ENCODE results near the gene TPTE.
"Not testable (repeated sequence)": the region's sequence is repeated elsewhere in the genome, so short reads cannot be mapped to it uniquely, and the experiment has no call there.

TPTE gene

GRCh38 chr21:10521091-10521598 lies at the start of gene TPTE:
TSS of gene TPTE (plus strand) at chr21:10521583. CDS start at chr21:10538724, 17,141 bp downstream.
- DNase-seq (ENCODE audit: low spot score) = no peak
- TF ChIP-seq CTCF (IDR thresholded peaks at IDR 0.05; ENCODE audit: extremely low read depth, missing control alignments) = no peak

GRCh38 chr21:10471999-10472398 lies 49.4 kb upstream of the TPTE start:
- DNase-seq (ENCODE audit: low spot score) = not testable (repeated sequence)

- DNase-seq (ENCODE audit: low spot score) = not testable (repeated sequence)
Observed at GRCh38 chr21:10477794-10478193, 43.6 kb upstream of the TPTE start.

- not testable (repeated sequence) for DNase-seq (ENCODE audit: low spot score)
Observed at GRCh38 chr21:10479875-10480274, 41.5 kb upstream of the TPTE start.

- DNase-seq (ENCODE audit: low spot score) = not testable (repeated sequence)
Observed at GRCh38 chr21:10484864-10485263, 36.5 kb upstream of the TPTE start.

- not testable (repeated sequence) for DNase-seq (ENCODE audit: low spot score)
Observed at GRCh38 chr21:10490453-10490852, 30.9 kb upstream of the TPTE start.

- no peak for TF ChIP-seq CTCF (IDR thresholded peaks at IDR 0.05; ENCODE audit: extremely low read depth, missing control alignments)
- no peak for DNase-seq (ENCODE audit: low spot score)
Observed at GRCh38 chr21:10511116-10511515, 10.3 kb upstream of the TPTE start.

GRCh38 chr21:10516889-10517288 lies 4.5 kb upstream of the TPTE start:
- not testable (repeated sequence) for DNase-seq (ENCODE audit: low spot score)

- DNase-seq (ENCODE audit: low spot score) = not testable (repeated sequence)
Observed at GRCh38 chr21:10517904-10518303, 3.5 kb upstream of the TPTE start.

- DNase-seq (ENCODE audit: low spot score) = not testable (repeated sequence)
Observed at GRCh38 chr21:10521835-10522500, 585 bp downstream of the TPTE start.

GRCh38 chr21:10539956-10540355 lies 18.6 kb downstream of the TPTE start:
- TF ChIP-seq CTCF (IDR thresholded peaks at IDR 0.05; ENCODE audit: extremely low read depth, missing control alignments) = no peak
- DNase-seq (ENCODE audit: low spot score) = no peak

- not testable (repeated sequence) for DNase-seq (ENCODE audit: low spot score)
Observed at GRCh38 chr21:10544376-10544775, 23.0 kb downstream of the TPTE start.

- DNase-seq (ENCODE audit: low spot score) = not testable (repeated sequence)
Observed at GRCh38 chr21:10547868-10548267, 26.5 kb downstream of the TPTE start.

GRCh38 chr21:10548331-10548954 lies 27.1 kb downstream of the TPTE start:
- DNase-seq (ENCODE audit: low spot score) = not testable (repeated sequence)

- DNase-seq (ENCODE audit: low spot score) = not testable (repeated sequence)
Observed at GRCh38 chr21:10570803-10571202, 49.4 kb downstream of the TPTE start.

GRCh38 chr21:10574531-10575310 lies 53.3 kb downstream of the TPTE start:
- DNase-seq (ENCODE audit: low spot score) = not testable (repeated sequence)

All from GM20000 (cell line).